C4-2B (cell line): ENCODE results near the gene ERBB4.

Experiments
- H3K27ac ChIP-seq: fragments of 450-650 bp; 2 replicates; pipeline ENCODE4 v1.5.1; 2017
- ZFX ChIP-seq: fragments of 450-650 bp; IDR thresholded peaks from 2 replicates; pipeline ENCODE4 v1.6.1; 2017
- TF ChIP-seq, protein P1 (sequence below): fragments of 450-650 bp; conservative IDR thresholded peaks from 2 replicates; pipeline ENCODE4 v1.5.1; 2017; ENCODE audit warnings: mild to moderate bottlenecking

ERBB4 gene

DNA sequence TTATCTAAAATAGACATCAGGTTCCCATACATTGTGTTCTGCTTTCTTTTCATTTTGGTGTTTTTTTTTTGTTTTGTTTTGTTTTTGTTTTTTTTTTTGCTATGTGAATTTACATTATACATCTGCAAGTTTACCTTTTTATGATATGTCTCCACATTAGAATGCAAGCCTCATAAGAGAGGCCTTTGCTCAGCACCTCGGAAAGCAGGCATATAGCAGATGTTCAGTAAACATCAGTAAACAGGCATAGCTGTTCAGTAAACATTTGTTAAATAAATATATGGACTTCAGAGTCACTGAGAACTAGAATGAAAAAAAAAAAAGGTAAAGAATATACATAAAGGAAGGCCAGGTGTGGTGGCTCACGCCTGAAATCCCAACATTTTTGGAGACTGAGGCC lies 405.3 kb downstream of the ERBB4 start:
- no peak for TF ChIP-seq ZFX
- TF ChIP-seq, protein P1, sequence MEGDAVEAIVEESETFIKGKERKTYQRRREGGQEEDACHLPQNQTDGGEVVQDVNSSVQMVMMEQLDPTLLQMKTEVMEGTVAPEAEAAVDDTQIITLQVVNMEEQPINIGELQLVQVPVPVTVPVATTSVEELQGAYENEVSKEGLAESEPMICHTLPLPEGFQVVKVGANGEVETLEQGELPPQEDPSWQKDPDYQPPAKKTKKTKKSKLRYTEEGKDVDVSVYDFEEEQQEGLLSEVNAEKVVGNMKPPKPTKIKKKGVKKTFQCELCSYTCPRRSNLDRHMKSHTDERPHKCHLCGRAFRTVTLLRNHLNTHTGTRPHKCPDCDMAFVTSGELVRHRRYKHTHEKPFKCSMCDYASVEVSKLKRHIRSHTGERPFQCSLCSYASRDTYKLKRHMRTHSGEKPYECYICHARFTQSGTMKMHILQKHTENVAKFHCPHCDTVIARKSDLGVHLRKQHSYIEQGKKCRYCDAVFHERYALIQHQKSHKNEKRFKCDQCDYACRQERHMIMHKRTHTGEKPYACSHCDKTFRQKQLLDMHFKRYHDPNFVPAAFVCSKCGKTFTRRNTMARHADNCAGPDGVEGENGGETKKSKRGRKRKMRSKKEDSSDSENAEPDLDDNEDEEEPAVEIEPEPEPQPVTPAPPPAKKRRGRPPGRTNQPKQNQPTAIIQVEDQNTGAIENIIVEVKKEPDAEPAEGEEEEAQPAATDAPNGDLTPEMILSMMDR: no peak
- no peak overlapping the region for H3K27ac ChIP-seq

DNA sequence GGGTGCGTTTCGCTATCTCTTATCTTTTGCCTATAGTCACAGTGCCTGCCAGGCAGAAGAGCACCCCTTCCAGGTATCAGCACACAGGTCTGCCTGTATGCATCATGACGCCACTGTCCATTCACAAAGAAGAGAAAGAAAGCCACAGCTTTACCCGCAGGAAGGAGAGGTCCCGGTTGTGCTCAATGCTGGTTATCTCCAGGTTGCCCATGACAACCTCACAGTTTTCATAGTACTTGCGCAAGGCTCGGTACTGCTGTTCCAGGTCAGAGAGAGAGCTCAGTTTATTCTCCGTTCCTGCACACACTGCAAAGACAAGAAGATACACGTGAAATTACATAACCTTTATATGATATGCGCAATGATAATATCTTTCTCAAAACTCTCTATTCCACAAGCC lies 414.0 kb downstream of the ERBB4 start:
- TF ChIP-seq, protein P1: no peak
- no peak for TF ChIP-seq ZFX
- H3K27ac ChIP-seq: no peak overlapping the region

DNA sequence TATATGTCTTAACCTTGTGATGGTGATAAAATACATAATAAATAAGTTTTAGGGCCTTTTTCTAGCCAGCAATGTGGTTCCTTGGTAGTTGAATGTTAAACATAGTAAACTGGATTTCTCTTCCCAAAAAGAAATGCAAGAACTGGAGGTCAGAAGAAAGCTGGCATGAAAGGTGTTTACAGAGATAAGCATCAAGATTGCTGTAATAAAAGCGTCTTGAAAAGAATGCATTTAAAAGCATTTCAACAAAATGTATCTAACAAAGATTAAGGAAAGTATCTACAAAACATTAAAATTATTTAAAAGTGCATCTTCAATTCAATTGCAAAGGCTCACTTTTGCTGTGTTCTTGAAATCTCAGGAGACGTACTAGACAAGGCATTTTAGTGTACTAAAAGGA lies 419.0 kb downstream of the ERBB4 start:
- no peak overlapping the region for H3K27ac ChIP-seq
- no peak for TF ChIP-seq ZFX
- TF ChIP-seq, protein P1: no peak

DNA sequence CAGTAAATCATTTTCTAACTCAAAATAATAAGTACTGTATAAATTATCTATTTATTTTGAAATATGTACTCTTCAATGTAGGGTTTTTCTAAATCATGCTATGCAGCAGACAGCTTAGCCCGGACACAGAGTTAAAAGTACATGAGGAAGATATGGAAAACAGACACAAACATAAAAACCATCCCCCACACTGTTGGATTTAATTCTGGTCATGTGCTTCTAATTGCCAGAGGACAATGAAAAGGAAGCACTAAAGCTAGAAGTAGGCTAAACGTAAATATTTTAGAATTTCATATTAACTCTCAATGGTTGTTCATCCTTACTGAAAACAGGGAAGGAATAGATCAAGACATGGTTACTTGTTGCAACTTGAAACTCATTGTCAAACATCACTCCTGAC lies 420.7 kb downstream of the ERBB4 start:
- no peak overlapping the region for H3K27ac ChIP-seq
- TF ChIP-seq, protein P1: no peak
- no peak for TF ChIP-seq ZFX

DNA sequence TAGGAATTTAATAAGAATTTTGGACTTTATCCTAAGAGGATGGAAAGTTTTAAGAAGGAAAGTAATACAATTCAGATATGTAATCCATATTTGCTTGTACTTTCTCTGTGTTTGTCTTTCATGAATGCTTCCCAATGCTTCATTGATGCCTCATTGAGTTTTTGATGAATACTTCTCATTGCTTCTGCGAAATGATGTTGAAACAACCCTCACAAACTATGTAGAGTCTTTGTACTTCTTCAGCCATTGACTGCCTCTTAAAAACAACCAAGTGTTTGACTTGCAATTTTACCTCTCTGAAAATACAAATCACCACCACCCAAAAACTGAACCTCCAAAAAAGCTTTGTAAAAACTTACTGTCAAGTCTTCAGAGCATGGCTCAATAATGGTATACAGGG lies 424.1 kb downstream of the ERBB4 start:
- no peak for TF ChIP-seq ZFX
- TF ChIP-seq, protein P1: no peak
- H3K27ac ChIP-seq: no peak overlapping the region

DNA sequence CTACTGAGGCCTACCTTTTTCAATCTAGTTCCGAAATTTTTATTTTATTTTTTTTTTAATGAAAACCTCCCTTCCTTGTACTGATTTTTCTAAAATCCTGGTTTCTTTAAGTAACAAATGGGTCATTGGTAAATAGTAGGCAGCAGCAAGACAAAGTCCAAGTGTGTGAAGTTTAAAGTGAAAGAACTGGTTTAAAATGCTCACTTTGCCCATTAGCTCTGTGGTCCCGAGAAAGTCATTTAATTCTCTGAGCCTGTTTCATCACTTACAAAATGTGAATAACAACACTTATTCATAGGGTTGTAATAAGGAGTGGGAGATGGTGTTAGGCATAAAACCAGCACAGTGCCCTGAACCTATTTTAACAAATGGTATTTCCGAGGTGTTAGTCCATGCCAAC lies 426.2 kb downstream of the ERBB4 start:
- TF ChIP-seq ZFX: no peak
- TF ChIP-seq, protein P1: no peak
- no peak overlapping the region for H3K27ac ChIP-seq

DNA sequence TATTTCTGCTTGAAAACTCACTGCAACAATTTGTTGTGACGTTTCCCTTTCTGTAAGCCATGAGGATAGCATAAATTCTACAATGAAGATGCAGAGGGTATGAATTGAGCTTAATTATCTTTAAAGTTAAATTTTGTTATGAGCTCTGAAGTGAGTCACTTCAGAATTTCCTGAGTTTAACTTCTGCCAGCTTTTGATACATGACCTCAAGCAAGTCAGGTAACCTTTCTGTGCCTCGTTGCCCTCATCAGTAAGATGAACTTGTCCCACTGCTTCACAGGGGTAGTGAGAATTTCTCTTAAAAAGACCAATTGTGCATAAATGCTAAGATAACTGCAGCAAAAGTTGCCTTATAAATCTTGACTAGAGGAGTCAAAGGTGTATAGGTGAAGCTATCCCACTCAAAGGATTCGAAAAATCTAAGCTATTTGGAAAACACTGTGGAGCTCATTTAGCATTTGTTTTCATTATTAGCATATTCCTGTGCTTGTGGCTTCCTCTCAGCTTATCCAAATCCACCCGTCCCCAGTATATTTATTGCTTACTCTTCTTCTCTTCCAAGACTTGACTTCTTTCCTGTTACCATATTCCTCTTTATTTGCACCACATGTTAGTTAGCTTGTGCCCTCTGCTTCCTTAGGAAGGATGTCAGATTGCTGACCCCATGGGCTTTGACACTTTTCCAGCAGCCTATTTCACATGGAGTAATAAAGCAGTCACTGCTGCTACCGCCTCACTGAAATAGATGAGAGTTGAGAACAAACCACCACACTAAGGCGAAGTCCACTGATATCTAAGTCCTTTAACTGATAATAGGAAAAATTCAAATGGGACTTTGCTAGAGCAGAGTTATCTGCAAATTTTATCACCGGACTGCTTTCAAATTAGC lies 428.6 kb downstream of the ERBB4 start:
- no peak overlapping the region for H3K27ac ChIP-seq
- no peak for TF ChIP-seq ZFX
- TF ChIP-seq, protein P1: no peak
